Stimulated activated effector memory CD8-positive, alpha-beta T cell treated with anti-CD3 and anti-CD28 coated beads, Interleukin-12 subunit alpha, Interleukin-12 subunit beta, amount 100 ng/mL, for 72 hours (primary cell): ENCODE data around the gene OSER1.
A peak's percentile ranks its signal among the peaks of the same experiment; 100 is the strongest.
"Not testable (repeated sequence)": the region's sequence is repeated elsewhere in the genome, so short reads cannot be mapped to it uniquely, and the experiment has no call there.

Experiments used
- ATAC-seq: fragments of 150-1000 bp; cut with Tn5 transposase; 2 replicates; pipeline ENCODE4 v1.10.0; 2021
- DNase-seq, 2 donors: peaks; one replicate each; pipeline ENCODE4 v3.0.0; 2021 to 2022; ENCODE audit warnings: low spot score in 2 of 2
- H3K27ac Mint-ChIP-seq: one replicate; pipeline ENCODE4 v1.8.0; 2022; ENCODE audit warnings: mild to moderate bottlenecking, mixed read lengths
- H3K36me3 Mint-ChIP-seq: one replicate; pipeline ENCODE4 v1.8.0; 2022; ENCODE audit warnings: mild to moderate bottlenecking, mixed read lengths
- H3K4me1 Mint-ChIP-seq: one replicate; pipeline ENCODE4 v1.8.0; 2022; ENCODE audit warnings: mixed read lengths
- H3K4me3 Mint-ChIP-seq: one replicate; pipeline ENCODE4 v1.8.0; 2022; ENCODE audit warnings: mild to moderate bottlenecking, mixed read lengths
- H3K9me3 Mint-ChIP-seq: one replicate; pipeline ENCODE4 v1.8.0; 2022; ENCODE audit warnings: mixed read lengths

Gene OSER1

DNA sequence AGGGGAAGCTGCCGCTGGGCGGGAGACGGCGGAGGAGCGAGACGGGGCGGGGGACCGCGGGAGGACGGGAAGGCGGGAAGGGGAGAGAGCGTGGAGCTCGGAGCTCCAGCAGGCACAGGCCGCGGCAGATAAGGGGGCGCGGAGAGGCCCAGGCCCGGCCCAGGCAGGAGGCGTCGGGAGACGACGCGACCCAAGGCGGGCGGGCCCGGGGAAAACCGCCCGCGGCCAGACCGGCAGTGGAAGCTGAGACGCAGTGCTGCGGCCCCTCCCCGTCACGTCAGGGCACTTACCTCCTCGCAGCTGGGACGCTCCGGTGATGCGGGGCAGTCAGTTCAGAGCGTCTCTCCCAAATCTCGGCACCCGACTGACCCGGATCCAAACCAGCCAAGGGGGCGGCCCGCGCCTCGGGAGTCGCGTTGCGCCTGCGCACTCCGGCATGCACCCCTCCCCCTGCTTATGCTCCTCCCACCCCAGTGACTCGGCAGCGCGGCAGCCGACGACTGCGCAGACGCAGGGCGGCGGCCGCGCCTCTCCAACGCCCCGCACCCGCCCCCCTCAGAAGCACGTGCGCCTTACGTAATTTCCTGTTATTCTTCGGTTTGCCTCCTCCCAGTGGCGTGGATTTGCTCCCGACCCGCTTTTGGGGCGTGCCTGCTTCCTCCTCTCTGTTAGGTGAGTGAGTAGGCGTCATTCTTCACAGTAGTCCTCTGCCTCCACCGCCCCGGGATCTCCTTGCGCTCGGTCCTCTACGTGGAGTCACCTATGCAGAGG is at the start of gene OSER1:
Gene OSER1, minus strand, starts transcription at position 366 of the 771 bp plus-strand sequence. CDS start 3,814 bp downstream, outside the sequence.
- peaks cover 40% of the 10 kb centered on the region for H3K36me3 Mint-ChIP-seq
- H3K27ac Mint-ChIP-seq = peak within 1 kb of the TSS; percentile 99

DNA sequence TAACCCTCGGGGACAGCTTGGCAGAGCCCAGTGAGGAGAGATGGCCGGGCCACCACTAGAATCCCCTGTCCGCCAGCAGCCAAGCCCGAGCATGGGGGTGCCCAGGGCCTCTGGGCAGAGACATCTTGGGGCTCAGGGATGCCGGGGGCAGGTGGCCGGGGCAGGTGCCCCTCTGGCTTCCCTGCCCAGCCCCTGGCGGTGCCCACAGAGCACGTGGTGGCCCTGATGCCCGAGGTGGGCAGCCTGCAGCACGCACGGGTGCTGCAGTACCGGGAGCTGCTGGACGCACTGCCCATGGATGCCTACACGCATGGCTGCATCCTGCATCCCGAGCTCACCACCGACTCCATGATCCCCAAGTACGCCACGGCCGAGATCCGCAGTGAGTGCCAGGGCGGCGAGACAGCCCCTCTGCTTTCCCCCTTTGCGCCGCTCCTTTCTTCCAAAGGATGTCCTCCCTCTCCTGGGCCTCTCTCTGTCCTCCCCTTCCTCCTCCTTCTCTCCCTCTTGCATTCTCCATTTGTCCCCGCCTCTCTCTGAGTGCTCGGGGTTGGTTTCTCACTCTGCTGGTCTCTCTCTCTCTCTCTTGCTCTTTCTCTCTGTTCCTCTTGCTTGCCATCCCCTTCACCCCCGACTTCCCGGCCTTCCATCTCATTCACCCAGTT is 47.8 kb upstream of the OSER1 start:
- Mint-ChIP-seq H3K4me1 (peaks cover 6% of the 10 kb centered on the region), H3K27ac (no peak overlapping the region), H3K9me3 (no peaks in the 10 kb centered on the region), H3K36me3 (no peaks in the 10 kb centered on the region), H3K4me3 (no peak overlapping the region)
- DNase-seq = no peak
- no peak for ATAC-seq

More for the DNA sequence above, at the start of gene OSER1:
- H3K9me3 Mint-ChIP-seq = no peaks in the 10 kb centered on the region
- H3K4me1 Mint-ChIP-seq = peaks cover 55% of the 10 kb centered on the region
- ATAC-seq (peak; percentile 89), DNase-seq (peak; percentile 98 to 99)
- H3K4me3 Mint-ChIP-seq = peak within 1 kb of the TSS; percentile 99

DNA sequence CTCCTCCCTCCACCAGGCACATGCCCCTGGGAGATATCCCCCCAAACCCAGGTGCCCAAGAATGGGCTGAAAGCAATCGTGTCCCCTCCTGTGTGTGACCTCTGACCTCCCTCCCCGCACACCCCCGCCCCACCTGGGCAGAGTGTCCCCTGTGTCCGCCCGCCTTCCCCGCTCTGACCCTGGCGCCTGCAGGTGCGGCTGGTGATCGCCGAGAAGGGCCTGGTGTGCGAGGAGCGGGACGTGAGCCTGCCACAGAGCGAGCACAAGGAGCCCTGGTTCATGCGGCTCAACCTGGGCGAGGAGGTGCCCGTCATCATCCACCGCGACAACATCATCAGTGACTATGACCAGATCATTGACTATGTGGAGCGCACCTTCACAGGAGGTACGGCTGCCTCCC is 46.4 kb upstream of the OSER1 start:
- Mint-ChIP-seq H3K4me3 (no peak overlapping the region), H3K27ac (no peak overlapping the region), H3K4me1 (peaks cover 6% of the 10 kb centered on the region), H3K36me3 (no peaks in the 10 kb centered on the region), H3K9me3 (no peaks in the 10 kb centered on the region)
- ATAC-seq (no peak), DNase-seq (no peak)

DNA sequence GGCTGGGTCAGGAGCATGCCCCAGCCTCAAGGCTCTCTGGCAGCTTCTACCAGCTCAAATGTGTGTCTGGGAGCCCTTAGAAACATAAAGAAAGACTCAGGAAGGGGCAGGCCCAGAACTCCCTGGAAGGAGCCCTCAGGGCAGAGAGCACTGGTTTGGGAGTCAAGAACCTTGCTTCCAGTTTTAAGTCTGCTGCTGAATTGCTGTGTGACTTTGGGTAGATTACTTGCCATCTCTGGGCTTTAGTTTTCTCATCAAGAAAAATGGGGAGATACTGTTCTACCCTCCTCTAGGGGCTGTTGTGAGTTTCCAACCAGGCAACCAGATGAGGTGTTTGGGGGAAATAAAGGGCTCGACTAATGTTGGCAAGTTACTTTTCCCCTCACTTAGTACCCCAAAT is 45.4 kb upstream of the OSER1 start:
- Mint-ChIP-seq H3K4me1 (peaks cover 6% of the 10 kb centered on the region), H3K4me3 (no peak overlapping the region), H3K27ac (no peak overlapping the region), H3K36me3 (no peaks in the 10 kb centered on the region), H3K9me3 (no peaks in the 10 kb centered on the region)
- no peak for DNase-seq
- ATAC-seq = no peak

DNA sequence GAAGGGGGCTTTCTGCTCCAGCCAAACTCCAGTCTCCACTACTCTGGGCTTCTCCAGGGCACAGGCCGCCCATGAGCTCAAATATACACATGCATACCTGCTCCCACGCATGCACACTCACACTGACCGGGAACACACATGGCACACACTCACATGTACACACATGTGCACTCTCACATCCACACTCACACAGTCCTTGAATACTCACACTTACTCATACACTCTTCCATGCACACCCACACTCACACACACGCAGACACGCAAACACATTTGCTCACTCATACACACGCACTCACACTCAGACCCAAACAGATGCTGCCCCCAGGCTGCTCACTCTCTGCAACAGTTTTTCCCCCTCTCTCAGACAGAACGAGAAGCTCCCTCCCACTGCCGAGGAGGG is 43.5 kb upstream of the OSER1 start:
- Mint-ChIP-seq H3K27ac (no peak overlapping the region), H3K4me3 (no peak overlapping the region), H3K4me1 (peaks cover 6% of the 10 kb centered on the region), H3K36me3 (no peaks in the 10 kb centered on the region), H3K9me3 (no peaks in the 10 kb centered on the region)
- peak; percentile 24 for ATAC-seq
- no peak for DNase-seq

DNA sequence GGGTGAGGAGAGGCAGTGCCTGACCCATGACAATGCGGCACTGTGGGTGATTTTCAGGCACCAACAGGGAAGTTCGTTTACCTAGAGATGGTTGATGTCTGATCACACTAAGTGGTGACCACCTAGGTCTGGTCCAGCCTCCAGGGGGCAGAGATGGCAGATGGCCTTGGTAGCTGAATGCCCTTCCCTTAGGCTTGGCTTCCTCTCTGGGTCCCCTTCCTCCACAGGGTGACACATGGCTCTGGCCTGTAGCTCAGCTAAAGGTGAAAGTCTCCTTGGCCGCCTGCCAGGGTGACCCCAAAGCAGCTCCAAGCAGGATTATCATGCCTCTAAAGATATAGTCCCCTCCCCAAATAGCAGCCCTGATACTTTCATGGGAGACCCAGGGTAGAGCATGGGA is 43.0 kb upstream of the OSER1 start:
- H3K27ac Mint-ChIP-seq = no peak overlapping the region
- no peaks in the 10 kb centered on the region for H3K9me3 Mint-ChIP-seq
- H3K4me3 Mint-ChIP-seq = no peak overlapping the region
- ATAC-seq (no peak), DNase-seq (no peak)
- H3K36me3 Mint-ChIP-seq = no peaks in the 10 kb centered on the region
- H3K4me1 Mint-ChIP-seq = peaks cover 2% of the 10 kb centered on the region

DNA sequence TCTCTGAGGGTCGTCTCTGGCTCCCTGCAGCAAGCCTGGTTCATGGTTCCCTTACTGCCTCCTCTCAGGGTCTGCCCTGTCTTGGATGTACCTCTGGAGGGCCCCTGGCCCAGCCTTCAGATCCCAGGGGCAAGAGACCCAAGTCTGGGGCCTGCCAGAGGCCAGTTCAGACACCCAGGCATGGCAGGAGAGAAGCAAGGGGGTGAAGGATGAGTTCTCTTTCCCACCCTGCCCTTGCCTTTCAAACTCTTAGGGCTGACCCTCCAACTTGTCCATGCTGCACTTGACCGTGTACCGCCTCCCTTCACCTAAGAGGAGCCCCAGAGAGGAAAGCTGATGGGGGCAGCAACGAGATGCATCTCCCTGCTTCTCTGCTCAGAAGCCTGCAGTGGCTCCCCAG is 40.7 kb upstream of the OSER1 start:
- ATAC-seq = no peak

DNA sequence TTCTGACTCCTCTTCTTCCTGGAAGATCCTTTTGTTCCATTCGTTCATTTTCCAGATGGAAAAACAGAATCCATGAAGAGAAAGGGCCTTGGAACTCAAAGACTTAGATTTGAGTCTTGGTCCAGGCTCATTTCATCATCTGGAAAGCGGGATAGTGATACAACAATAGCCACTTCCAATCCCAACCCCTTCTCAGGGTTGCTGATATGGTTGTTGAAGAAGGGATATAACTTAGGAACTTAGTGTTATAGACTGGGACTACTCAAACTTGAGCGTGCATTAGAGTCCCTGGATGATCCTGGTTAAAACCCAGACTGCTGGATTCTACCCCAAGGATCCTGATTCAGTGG is 37.8 kb upstream of the OSER1 start:
- H3K4me3 Mint-ChIP-seq = no peak overlapping the region
- no peak for DNase-seq
- no peak overlapping the region for H3K27ac Mint-ChIP-seq
- H3K4me1 Mint-ChIP-seq = no peaks in the 10 kb centered on the region
- ATAC-seq = no peak
- no peaks in the 10 kb centered on the region for H3K9me3 Mint-ChIP-seq
- H3K36me3 Mint-ChIP-seq = no peaks in the 10 kb centered on the region

More for the DNA sequence above, 40.7 kb upstream of the OSER1 start:
- no peak for DNase-seq
- Mint-ChIP-seq H3K27ac (no peak overlapping the region), H3K4me1 (no peaks in the 10 kb centered on the region), H3K9me3 (no peaks in the 10 kb centered on the region), H3K36me3 (no peaks in the 10 kb centered on the region), H3K4me3 (no peak overlapping the region)

DNA sequence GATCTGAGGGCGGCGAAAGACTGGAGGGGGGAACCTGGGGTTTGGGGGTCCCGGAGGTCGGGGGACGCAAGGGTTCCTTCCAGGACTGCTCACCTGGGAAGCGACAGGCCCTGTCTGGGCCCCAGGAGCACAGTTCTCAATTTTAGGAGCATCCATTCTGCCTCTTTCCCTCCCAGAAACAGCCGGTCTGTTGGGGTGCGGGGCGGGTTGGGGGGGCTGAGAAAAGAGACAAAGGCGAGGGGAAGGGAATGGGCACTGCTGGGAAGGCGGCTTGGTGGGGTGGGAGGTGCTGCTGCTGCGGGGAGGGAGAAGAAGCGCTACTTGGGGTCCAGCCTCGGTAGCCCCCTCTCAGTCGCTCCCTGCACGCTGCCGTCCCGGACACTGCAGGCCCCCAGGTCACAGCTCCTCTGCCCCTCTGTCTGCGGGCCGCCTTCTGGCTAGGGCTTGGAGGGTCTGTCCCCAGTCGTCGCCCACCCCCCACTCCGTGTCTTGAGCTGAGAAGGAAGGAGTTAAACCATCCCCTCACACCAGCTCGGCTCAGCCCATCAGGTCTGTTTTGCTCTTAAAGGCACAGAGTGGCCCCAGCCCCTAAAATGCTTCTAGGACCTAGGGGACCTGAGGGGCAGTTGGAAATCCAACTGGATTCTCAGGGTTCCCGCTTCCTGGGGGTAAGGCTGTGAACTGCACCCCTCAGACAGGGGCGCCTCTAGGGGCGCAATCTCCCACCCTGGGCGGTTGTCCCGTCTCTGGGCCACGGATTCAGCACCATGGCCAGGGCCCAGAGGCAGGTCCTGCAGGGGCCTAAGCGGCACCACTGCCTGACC is 37.2 kb upstream of the OSER1 start:
- Mint-ChIP-seq H3K4me3 (no peak overlapping the region), H3K36me3 (no peaks in the 10 kb centered on the region), H3K27ac (no peak overlapping the region), H3K9me3 (no peaks in the 10 kb centered on the region), H3K4me1 (no peaks in the 10 kb centered on the region)
- no peak for DNase-seq
- peak; percentile 42 for ATAC-seq

DNA sequence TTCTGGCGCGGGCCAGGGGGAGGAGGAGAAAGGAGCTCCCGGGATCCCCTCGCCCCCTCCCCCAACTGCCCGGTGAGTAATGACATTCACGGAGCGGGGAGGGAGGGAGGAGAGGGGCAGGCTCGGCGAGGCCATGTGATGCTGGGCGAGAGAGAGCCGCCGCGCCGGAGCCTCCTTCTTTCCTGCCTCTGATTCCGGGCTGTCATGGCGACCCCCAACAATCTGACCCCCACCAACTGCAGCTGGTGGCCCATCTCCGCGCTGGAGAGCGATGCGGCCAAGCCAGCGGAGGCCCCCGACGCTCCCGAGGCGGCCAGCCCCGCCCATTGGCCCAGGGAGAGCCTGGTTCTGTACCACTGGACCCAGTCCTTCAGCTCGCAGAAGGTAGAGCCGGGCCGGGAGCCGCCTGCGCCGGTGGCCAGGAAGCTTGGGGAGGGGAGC is 36.6 kb upstream of the OSER1 start, which contains the start of gene GDAP1L1:
Gene GDAP1L1, plus strand, starts transcription at position 178 of the 441 bp plus-strand sequence. Its CDS starts 27 bp downstream, at position 205.
- H3K27ac Mint-ChIP-seq = no peak within 1 kb of the TSS

DNA sequence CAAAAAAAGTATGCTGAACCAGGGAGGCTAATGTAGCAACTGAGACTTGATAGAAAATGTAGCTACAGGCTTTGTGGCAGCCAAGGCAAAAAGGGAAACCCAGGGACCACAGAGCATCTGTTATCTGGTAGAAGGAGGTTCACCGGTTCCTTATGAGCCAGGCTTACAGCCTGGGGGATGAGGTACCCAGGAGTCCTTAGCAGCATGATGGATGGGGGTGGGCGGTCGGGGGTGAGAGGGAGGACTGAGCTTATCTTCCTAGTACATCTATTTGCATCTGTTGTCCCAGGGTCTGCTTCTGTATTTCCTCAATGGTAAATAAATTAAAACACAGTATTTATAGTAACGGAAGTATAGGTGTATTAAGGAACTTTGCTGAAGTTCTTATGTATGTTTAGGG is 35.4 kb upstream of the OSER1 start:
- Mint-ChIP-seq H3K4me1 (no peaks in the 10 kb centered on the region), H3K36me3 (no peaks in the 10 kb centered on the region), H3K27ac (no peak overlapping the region), H3K9me3 (no peaks in the 10 kb centered on the region), H3K4me3 (no peak overlapping the region)
- ATAC-seq = no peak
- DNase-seq = no peak

More for the DNA sequence above, 36.6 kb upstream of the OSER1 start, which contains the start of gene GDAP1L1:
- ATAC-seq = no peak
- Mint-ChIP-seq H3K36me3 (no peaks in the 10 kb centered on the region), H3K9me3 (no peaks in the 10 kb centered on the region), H3K4me1 (no peaks in the 10 kb centered on the region), H3K4me3 (peak within 1 kb of the TSS; percentile 11)
- DNase-seq = no peak

DNA sequence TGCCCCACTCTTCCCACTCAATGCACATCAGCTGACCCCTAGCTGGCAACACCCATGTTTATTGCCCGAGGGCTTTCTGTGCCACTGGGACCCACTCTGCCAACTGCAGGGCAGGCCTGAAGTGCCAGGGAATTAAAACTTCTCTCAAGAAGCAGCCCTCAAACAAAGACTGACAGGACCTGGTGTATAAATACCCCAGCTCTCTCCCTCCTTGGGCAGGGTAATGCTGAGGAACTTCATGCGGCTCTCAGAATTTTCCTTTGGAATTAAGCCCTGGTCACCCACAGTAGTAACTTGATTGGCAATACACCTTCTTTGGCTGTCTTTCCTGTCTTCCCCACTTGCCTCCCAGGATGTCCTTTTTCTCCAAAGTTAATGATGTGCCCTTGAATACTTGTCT is 31.2 kb upstream of the OSER1 start:
- Mint-ChIP-seq H3K36me3 (no peaks in the 10 kb centered on the region), H3K4me3 (no peak overlapping the region), H3K9me3 (no peaks in the 10 kb centered on the region), H3K27ac (no peak overlapping the region), H3K4me1 (no peaks in the 10 kb centered on the region)
- DNase-seq = no peak
- ATAC-seq = no peak

DNA sequence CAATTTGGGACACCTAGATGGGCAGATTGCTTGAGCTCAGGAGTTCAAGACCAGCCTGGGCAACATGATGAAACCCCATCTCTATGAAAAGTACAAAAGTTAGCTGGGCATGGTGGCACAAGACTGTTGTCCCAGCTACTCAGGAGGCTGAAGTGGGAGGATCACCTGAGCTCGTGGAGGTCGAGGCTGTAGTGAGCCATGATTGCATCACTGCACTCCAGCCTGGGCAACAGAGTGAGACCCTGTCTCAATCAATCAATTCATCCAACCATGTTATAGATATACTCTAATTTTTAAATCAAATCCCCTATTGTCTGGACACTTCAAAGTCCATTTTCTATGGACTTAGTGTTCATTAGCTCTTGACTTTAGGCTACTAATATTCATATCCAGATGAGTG is 26.3 kb upstream of the OSER1 start:
- H3K36me3 Mint-ChIP-seq, H3K4me1 Mint-ChIP-seq, H3K27ac Mint-ChIP-seq, DNase-seq, H3K9me3 Mint-ChIP-seq, ATAC-seq, H3K4me3 Mint-ChIP-seq: not testable (repeated sequence)

DNA sequence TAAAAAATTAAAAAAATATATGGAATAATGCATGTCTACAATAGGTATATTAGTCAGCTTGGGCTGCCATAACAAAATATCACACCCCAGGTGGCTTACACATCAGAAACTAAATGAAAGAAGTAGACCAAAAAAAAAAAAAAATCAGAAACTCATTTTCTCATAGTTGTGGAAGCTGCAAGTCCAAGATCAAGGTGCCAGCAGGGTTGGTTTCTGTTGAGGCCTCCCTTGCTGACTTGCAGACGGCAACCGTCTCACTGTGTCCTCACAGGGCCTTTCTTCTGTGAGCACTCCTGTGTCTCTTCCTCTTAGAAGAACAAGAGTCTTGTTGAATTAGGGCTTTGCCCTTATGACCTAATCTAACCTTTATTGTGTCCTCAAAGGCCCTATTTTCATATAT is 25.1 kb upstream of the OSER1 start:
- ATAC-seq = no peak

DNA sequence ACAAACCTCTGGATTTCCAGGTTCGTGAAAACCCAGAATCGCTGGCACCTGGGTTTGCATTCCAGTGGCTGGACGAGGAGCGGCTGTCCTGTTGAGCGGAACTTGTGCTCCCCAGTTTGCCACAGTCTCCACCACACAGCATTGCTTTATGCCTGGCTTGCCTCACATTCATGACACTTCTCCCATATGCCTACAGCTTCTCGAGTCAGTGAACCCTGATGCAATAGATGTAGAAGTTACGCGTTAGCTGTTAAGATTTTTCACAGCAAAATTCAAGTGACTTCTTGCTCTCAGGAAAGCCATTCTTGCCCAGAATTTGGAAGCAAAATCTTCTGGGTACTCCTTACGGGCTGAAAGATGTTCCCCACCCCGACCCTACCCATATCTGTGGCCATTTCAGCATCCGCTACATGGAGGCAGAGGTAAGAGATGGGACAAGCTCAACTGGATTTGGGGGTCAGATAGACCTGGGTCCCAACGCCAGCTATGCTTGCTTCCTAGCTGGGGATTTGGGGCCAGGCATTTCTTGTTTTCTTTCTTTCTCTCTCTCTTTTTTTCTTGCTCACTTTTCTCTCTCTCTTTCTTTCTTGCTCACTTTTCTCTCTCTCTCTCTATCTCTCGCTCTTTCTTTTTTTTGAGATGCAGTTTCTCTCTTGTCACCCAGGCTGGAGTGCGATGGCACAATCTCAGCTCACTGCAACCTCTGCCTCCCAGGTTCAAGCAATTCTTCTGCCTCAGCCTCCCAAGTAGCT is 24.2 kb upstream of the OSER1 start:
- H3K36me3 Mint-ChIP-seq = no peaks in the 10 kb centered on the region
- ATAC-seq (no peak), DNase-seq (no peak)
- H3K4me3 Mint-ChIP-seq = no peak overlapping the region
- no peak overlapping the region for H3K27ac Mint-ChIP-seq
- H3K4me1 Mint-ChIP-seq = peaks cover 6% of the 10 kb centered on the region
- H3K9me3 Mint-ChIP-seq = no peaks in the 10 kb centered on the region

More for the DNA sequence above, 25.1 kb upstream of the OSER1 start:
- Mint-ChIP-seq H3K4me3 (no peak overlapping the region), H3K4me1 (peaks cover 6% of the 10 kb centered on the region), H3K9me3 (no peaks in the 10 kb centered on the region), H3K36me3 (no peaks in the 10 kb centered on the region), H3K27ac (no peak overlapping the region)
- no peak for DNase-seq
